22Rv1 (cell line): ENCODE results near the gene MFSD6L.

Source experiments
- CTCF ChIP-seq: fragments of 450-650 bp; IDR thresholded peaks from 2 replicates; pipeline ENCODE4 v1.5.1; 2017; ENCODE audit warnings: mild to moderate bottlenecking
- ZFX ChIP-seq: fragments of 450-650 bp; IDR thresholded peaks from 2 replicates; pipeline ENCODE4 v1.6.1; 2017; ENCODE audit warnings: antibody characterized with exemption, borderline replicate concordance

DNA sequence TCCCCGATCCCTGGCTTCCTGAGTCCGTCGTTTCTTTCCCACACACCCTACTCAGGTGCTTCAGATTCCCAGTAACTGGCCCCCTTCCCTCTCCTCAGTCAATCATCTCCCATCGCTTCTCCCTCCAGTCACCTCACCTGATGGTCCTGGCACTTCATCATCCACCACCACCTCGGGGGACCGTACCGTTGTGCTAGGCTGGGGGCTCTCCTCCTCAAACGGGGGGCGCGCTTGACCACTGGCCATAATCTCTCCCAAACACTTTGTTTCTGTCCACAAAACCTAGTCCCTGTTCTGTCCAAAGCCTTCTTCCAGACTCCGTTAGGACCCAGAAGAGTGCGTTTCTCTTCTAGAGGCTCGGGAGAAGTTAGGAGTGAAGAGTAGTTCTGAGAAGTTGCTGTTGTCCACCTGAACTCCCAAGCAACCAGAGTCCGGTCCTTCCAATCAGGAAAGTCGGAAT lies 41.0 kb downstream of the MFSD6L start, which contains the start of gene SPDYE4:
- TF ChIP-seq CTCF (no peak), ZFX (no peak)
